GM12878 (cell line): Measurements from ENCODE around the gene C1S. TPM values are rescaled to one million over a fixed set of nuclear protein-coding genes. Genes with fewer than 3 reads are reported as not detected.

ENCODE experiments used
- ATAC-seq: fragments of 200-7000 bp; cut with Tn5 transposase; 3 replicates; pipeline ENCODE4 v1.9.1; 2020; ENCODE audit warnings: mild to moderate bottlenecking, moderate library complexity
- BruUV-seq: library from RNA; stranded (reverse); fragments of 400-500 nt; replicated peaks from 2 replicates; lab custom pipeline; 2021; lab: Mats Ljungman, UMichigan
- CTCF ChIA-PET: fragments of 300-600 bp; sonication (Branson Sonifier 250); formaldehyde crosslinking; extraction: SDS; loops from one replicate; lab custom pipeline; 2021; ENCODE audit warnings: inconsistent platforms; lab: Yijun Ruan, JAX
- POLR2A ChIA-PET: fragments of 350-600 bp; formaldehyde crosslinking; extraction: SDS; loops from one replicate; lab custom pipeline; 2021; ENCODE audit warnings: inconsistent platforms; lab: Charles Lee
- RAD21 ChIA-PET: fragments of 300-600 bp; sonication (Branson Sonifier 250); formaldehyde crosslinking; loops from one replicate; lab custom pipeline; 2023; ENCODE audit warnings: antibody characterized with exemption; ENCODE audit not compliant: unreplicated experiment; lab: Charles Lee
- SMC1A ChIA-PET: fragments of 300-600 bp; sonication (Branson Sonifier 250); formaldehyde crosslinking; loops from one replicate; lab custom pipeline; 2023; ENCODE audit not compliant: unreplicated experiment, uncharacterized antibody; lab: Charles Lee
- DNase-seq: peaks from one replicate; pipeline ENCODE4 v3.0.0-alpha.2; 2011; ENCODE audit warnings: low read depth, low spot score
- FAIRE-seq: peaks from 3 replicates; lab custom pipeline; 2011; peaks lifted over from hg19 to GRCh38; lab: Jason Lieb, UNC
- H2AFZ ChIP-seq: 2 replicates; pipeline ENCODE4 v1.6.0; 2011; ENCODE audit warnings: low read depth, low read length, control low read depth; ENCODE audit not compliant: control insufficient read depth
- H3K27ac ChIP-seq: 2 replicates; pipeline ENCODE4 v1.5.1; 2011; ENCODE audit warnings: control low read depth; ENCODE audit not compliant: control insufficient read depth, insufficient read depth
- H3K27me3 ChIP-seq, 2 experiments: replicated peaks in 1 of 2; 2 replicates each; pipeline versions ENCODE4 v1.6.0 to v1.6.1; 2011; ENCODE audit warnings: low read length in 1 of 2; ENCODE audit not compliant: control insufficient read depth in 2 of 2, insufficient read depth in 2 of 2
- H3K36me3 ChIP-seq, 2 experiments: 2 replicates each; pipeline ENCODE4 v1.5.1; 2011; ENCODE audit warnings: low read length in 1 of 2; ENCODE audit not compliant: control insufficient read depth in 2 of 2, insufficient read depth in 2 of 2
- H3K4me1 ChIP-seq: 2 replicates; pipeline ENCODE4 v1.6.1; 2011; ENCODE audit warnings: mild to moderate bottlenecking, low read length, moderate library complexity, mixed read lengths; ENCODE audit not compliant: control insufficient read depth, insufficient read depth
- H3K4me2 ChIP-seq: 2 replicates; pipeline ENCODE4 v1.6.0; 2011; ENCODE audit warnings: control low read depth; ENCODE audit not compliant: control insufficient read depth, insufficient read depth
- H3K4me3 ChIP-seq: fragments of 200-600 bp; sonication (generic); 2 replicates; pipeline ENCODE4 v1.5.1; 2016
- H3K79me2 ChIP-seq: 2 replicates; pipeline ENCODE4 v1.6.0; 2011; ENCODE audit warnings: low read length; ENCODE audit not compliant: control insufficient read depth, insufficient read depth
- H3K9ac ChIP-seq: 2 replicates; pipeline ENCODE4 v1.8.0; 2011; ENCODE audit warnings: low read length, control low read depth, mixed read lengths; ENCODE audit not compliant: control insufficient read depth, insufficient read depth
- H3K9me3 ChIP-seq: replicated peaks from 3 replicates; pipeline ENCODE4 v1.5.1; 2011; ENCODE audit warnings: mild to moderate bottlenecking, low read length; ENCODE audit not compliant: control insufficient read depth, insufficient read depth
- H4K20me1 ChIP-seq: 2 replicates; pipeline ENCODE4 v1.6.0; 2011; ENCODE audit not compliant: control insufficient read depth, insufficient read depth
- EED ChIP-seq: sonication (generic); IDR thresholded peaks from 2 replicates; pipeline ENCODE4 v1.6.1; 2016; ENCODE audit warnings: antibody characterized with exemption, low read depth
- KAT2A ChIP-seq: conservative IDR thresholded peaks from 2 replicates; pipeline ENCODE4 v1.6.1; 2011; ENCODE audit warnings: low read depth, low read length; ENCODE audit not compliant: control insufficient read depth
- MYC ChIP-seq: IDR thresholded peaks from 2 replicates; pipeline ENCODE4 v1.6.1; 2011; ENCODE audit warnings: mild to moderate bottlenecking, low read length, moderate library complexity, inconsistent platforms; ENCODE audit not compliant: insufficient read depth, insufficient replicate concordance, insufficient read length, severe bottlenecking
- NR2F1 ChIP-seq: fragments of 450-650 bp; conservative IDR thresholded peaks from 2 replicates; pipeline ENCODE4 v1.6.1; 2017; ENCODE audit warnings: mild to moderate bottlenecking
- RAD21 ChIP-seq: IDR thresholded peaks from 2 replicates; pipeline ENCODE4 v1.6.1; 2011; ENCODE audit warnings: mild to moderate bottlenecking, low read depth, low read length, moderate library complexity; ENCODE audit not compliant: insufficient read depth
- RCOR1 ChIP-seq: conservative IDR thresholded peaks from 2 replicates; pipeline ENCODE4 v1.6.1; 2012; ENCODE audit warnings: low read depth, low read length, improper control_type of control experiment
- RFX5 ChIP-seq: IDR thresholded peaks from 2 replicates; pipeline ENCODE4 v1.6.1; 2011; ENCODE audit warnings: low read depth, low read length, improper control_type of control experiment
- SIN3A ChIP-seq: IDR thresholded peaks from 2 replicates; pipeline ENCODE4 v1.6.1; 2012; ENCODE audit warnings: low read depth, low read length, improper control_type of control experiment
- SUZ12 ChIP-seq: fragments of 200-600 bp; sonication (generic); IDR thresholded peaks from one replicate; pipeline ENCODE4 v1.6.1; 2018; ENCODE audit warnings: antibody characterized with exemption, mild to moderate bottlenecking; ENCODE audit not compliant: unreplicated experiment
- TBL1XR1 ChIP-seq: IDR thresholded peaks from 2 replicates; pipeline ENCODE4 v1.6.1; 2012; ENCODE audit warnings: low read depth, low read length, improper control_type of control experiment
- WGBS: methylation state at CpG from one replicate; pipeline ENCODE4 v1.1.6; 2016; ENCODE audit warnings: low lambda C conversion rate; ENCODE audit not compliant: insufficient replicate concordance, insufficient coverage; ENCODE audit errors: missing lambda C conversion rate; 5-methylcytosine and 5-hydroxymethylcytosine counted together
- in situ Hi-C: fragments of 300-500 bp; cut with MboI; formaldehyde crosslinking; loops from 9 replicates; pipeline ENCODE4 v1.14.3; 2018; ENCODE audit warnings: mixed read lengths
- intact Hi-C: fragments of 100-400 bp; cut with micrococcal nuclease; formaldehyde crosslinking; loops from one replicate; pipeline ENCODE4 v1.14.2; 2022; ENCODE audit not compliant: unreplicated experiment
- polyA plus RNA-seq, 11 experiments: library from polyadenylated mRNA; depleted of rRNA in 4 of 11; unstranded in 6 of 11; stranded (reverse) in 5 of 11; fragments of >200 nt; fragmentation: Nextera tagmentation in 4 of 11; fragmentation: Illumina TruSeq in 1 of 11; extraction: Ambion mirVana in 4 of 11; extraction: Trizol in 1 of 11; gene quantifications; 1 replicate in 1 of 11; 2 replicates in 10 of 11; pipeline versions ENCODE4 v1.2.1 to v1.2.3, GENCODE V29; 2011 to 2016; ENCODE audit warnings: inconsistent platforms in 2 of 11, missing spikeins in 2 of 11, low read depth in 1 of 11
- total RNA-seq, 4 experiments: library from RNA; depleted of rRNA in 3 of 4; stranded (reverse); fragments of >200 nt in 3 of 4; fragmentation: Illumina TruSeq in 1 of 4; extraction: Trizol in 1 of 4; gene quantifications; 2 replicates each; pipeline versions ENCODE4 v1.2.1 to v1.2.3, GENCODE V29; 2013 to 2021

C1S gene
- total and polyA plus RNA-seq, 10 of the 15 experiments (the other 5 are each of a cell fraction or from before 2014, with no cell fraction given), result 0.10 to 1.4 (median 0.42) TPM

GRCh38 chr12:7012024-7012607 lies 48.4 kb upstream of the C1S start:
- TF ChIP-seq TBL1XR1 (no peak), RCOR1 (no peak), RAD21 (no peak)
- no peaks in the 10 kb centered on the region for H3K4me1 ChIP-seq
- no peaks in the 10 kb centered on the region for H3K9me3 ChIP-seq
- peaks cover 0 to 17% of the 10 kb centered on the region in 2 experiments; a peak in 1 of 4 replicates for H3K36me3 ChIP-seq
- RAD21 ChIA-PET, result no interaction called here
- 72% methylated on average over 4 of the region's 4 CpGs for WGBS
- ATAC-seq, result no peak
- no peak for DNase-seq
- peaks cover 5% of the 10 kb centered on the region for H3K79me2 ChIP-seq
- no peak for FAIRE-seq
- no peak overlapping the region for H3K4me3 ChIP-seq
- CTCF ChIA-PET, result interaction anchor here (0.6 to 1.6 kb wide), 6 partner anchors 10 to 99 kb away, joined by 3 to 6 read pairs (median 3); no protein-coding TSS in a partner anchor
- H3K27ac ChIP-seq, result no peak overlapping the region
- no peaks in the 10 kb centered on the region for H3K27me3 ChIP-seq
- BruUV-seq, result no TSS peak
- no peak overlapping the region for H3K4me2 ChIP-seq
- intact Hi-C loops, result no loop called here
- SMC1A ChIA-PET, result interaction anchor here (1.4 to 1.8 kb wide), 2 partner anchors 11 to 29 kb away, joined by 3 to 5 read pairs; no protein-coding TSS in a partner anchor
- POLR2A ChIA-PET, result interaction anchor here (0.6 kb wide), 1 partner anchor 924 kb away, joined by 4 read pairs; no protein-coding TSS in a partner anchor
- no peak overlapping the region for H3K9ac ChIP-seq
- no peak overlapping the region for H2AFZ ChIP-seq
- no peaks in the 10 kb centered on the region; the same call in 1 of the 2 replicates for H4K20me1 ChIP-seq
- in situ Hi-C loops, result no loop called here

- Histone ChIP-seq H3K4me3 (no peak overlapping the region), H3K4me2 (no peak overlapping the region), H3K27ac (no peak overlapping the region), H2AFZ (no peak overlapping the region), H3K27me3 (no peaks in the 10 kb centered on the region), H3K9ac (no peak overlapping the region), H3K9me3 (no peaks in the 10 kb centered on the region), H4K20me1 (no peaks in the 10 kb centered on the region; the same call in 1 of the 2 replicates), H3K4me1 (no peaks in the 10 kb centered on the region), H3K79me2 (peaks cover 14% of the 10 kb centered on the region), H3K36me3 (peaks cover 0 to 17% of the 10 kb centered on the region in 2 experiments; a peak in 1 of 4 replicates)
- FAIRE-seq (no peak), ATAC-seq (no peak), DNase-seq (no peak)
- TF ChIP-seq NR2F1 (no peak), SUZ12 (no peak), RFX5 (no peak), KAT2A (no peak), EED (no peak), MYC (no peak), SIN3A (no peak)
- POLR2A ChIA-PET, result no interaction called here
- RAD21 ChIA-PET, result no interaction called here
- intact Hi-C loops, result no loop called here
- CTCF ChIA-PET, result no interaction called here
- BruUV-seq, result no TSS peak
- SMC1A ChIA-PET, result interaction anchor here (1.8 kb wide), 1 partner anchor 30 kb away, joined by 5 read pairs; no protein-coding TSS in a partner anchor
- WGBS, result 94% methylated on average over 3 of the region's 3 CpGs
- in situ Hi-C loops, result no loop called here
Observed at GRCh38 chr12:7013101-7013500, 47.4 kb upstream of the C1S start.
